Measurements from ENCODE around the gene SMPD3.

The SMPD3 gene

DNA sequence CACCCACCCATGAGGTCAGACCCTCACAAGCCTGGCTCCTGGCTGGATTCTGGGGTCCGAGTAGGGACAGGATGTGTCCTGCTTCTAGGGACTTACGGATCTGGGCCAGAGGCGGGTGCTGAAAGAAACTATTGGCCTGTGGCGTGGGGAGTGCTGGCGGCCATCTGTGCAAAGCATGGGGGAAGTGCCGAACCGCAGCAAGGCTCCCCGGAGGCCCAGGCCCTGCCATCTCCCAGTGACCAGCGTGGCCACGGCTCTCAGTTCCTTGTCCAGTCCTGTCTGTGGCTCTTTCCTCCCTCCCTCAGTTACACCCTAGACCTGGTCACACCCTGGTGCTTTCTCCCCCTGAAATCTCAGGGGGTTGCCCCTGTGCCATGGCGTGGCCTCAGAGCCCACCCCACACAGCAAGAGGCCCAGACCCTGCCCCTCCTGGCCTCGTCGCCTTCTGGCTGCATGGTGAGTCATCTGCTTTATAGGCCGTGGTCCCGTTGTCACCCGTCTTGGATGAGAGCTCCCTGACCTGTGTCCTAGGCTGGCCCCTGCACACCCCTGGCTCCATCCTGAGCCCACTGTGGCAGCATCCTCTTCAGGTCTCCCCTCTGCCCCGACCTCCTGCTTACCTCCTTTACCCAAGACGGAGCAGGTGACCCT, 83.0 kb downstream of the SMPD3 start:
- no peak for DNase-seq (ENCODE audit: low read depth, low spot score)
- no peak overlapping the region for H3K4me3 ChIP-seq (ENCODE audit: low read length)

DNA sequence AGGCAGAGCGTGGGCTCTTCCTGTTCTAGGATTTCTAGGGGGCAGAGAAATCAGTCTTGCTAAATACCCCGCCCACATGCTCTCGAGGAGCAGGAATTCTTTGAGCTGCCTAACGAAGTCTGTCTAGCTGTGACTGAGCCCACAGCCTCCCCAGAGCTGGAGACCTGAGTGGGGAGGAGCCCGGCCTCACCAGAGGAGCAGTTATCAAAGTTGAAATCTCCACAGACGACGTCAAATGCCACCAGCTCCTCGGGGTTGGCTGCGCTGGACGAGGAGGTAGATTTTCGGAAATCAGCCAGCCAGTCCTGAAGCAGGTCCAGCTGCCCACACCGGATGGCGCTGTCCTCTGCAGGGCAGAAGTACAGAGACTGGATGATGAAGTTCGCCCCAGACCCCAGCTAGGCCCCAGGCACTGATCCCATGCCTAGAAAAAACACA, 83.7 kb downstream of the SMPD3 start:
- no peak for DNase-seq (ENCODE audit: low read depth, low spot score)

DNA sequence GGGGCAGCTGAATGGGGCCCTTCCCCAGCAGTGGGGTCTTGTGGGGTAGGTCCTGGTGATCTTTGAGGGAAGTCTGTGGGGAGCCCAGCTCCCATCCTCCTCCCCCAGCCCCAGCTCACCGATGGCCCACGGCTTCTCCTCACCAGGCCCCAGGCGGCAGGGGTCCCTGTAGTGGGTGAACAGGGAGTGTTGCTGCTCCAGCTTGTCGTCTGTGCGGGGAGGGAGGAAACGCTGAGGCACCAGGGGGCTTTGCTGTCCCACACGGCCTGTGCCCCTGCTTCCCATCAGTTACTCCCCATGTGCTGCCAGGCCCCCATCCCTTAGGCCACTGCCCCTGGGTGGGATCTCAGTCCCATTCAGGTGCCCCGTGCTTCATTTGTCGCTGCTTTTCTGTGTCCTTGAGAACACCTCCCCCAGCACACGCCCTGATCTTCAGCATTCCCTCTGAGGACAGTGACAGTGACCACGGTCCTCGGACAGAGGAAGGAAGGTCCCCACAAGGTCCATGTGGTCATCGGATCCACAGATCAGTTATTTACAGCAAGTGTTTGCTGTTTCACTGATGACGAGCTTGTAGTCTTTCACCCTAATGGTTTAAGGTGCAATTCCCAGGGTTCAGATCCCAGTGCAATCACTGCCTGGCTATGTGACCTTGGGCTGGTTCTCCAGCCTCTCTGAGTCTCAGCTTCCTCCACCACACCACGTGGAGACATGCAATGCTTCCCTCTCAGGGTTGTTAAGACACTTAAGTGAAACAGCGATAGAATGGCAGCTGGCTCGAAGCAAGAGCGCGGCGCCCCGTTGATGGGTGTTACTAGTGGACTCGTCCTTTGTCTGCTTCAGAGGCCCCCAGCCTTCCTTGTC, 84.4 kb downstream of the SMPD3 start:
- no peak for DNase-seq (ENCODE audit: low read depth, low spot score)
- no peak overlapping the region for H3K4me3 ChIP-seq (ENCODE audit: low read length)

More for the DNA sequence above, 83.7 kb downstream of the SMPD3 start:
- no peak overlapping the region for H3K4me3 ChIP-seq (ENCODE audit: low read length)

DNA sequence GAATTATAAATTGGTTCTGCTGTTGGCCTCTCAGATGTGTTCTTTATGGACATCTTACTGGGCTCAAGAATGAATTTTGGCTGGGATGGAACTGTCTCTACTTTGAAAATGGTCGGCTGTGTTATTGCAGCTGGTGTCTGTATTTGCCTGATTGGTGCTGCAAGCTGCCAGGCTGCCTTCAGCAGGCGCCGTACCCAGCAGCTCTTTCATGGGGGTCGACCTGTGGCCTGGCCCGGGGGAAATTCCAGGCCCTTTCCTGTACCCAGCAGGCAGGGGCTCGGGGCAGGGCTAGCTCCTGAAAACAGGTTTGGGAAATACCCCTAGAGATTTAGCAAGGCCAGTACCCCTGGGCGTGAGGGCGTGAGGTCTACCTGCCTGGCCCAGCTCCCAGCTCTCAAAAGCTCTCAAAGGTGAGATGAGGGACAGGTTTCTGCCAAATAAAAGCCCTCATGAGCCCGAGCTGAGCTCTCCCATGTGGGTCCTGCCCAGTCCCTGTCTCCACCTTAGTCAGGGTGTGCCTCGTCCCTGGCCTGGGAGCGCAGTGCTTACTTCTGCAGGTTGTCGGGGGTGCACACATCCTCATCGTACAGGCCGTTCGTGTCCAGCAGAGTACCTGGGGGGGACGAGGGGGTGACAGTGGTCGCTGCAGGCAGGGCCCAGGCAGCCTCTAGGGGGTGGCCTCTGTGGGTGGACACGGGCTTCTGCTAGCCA, 85.2 kb downstream of the SMPD3 start:
- DNase-seq (ENCODE audit: low read depth, low spot score) = no peak
- no peak overlapping the region for H3K4me3 ChIP-seq (ENCODE audit: low read length)

DNA sequence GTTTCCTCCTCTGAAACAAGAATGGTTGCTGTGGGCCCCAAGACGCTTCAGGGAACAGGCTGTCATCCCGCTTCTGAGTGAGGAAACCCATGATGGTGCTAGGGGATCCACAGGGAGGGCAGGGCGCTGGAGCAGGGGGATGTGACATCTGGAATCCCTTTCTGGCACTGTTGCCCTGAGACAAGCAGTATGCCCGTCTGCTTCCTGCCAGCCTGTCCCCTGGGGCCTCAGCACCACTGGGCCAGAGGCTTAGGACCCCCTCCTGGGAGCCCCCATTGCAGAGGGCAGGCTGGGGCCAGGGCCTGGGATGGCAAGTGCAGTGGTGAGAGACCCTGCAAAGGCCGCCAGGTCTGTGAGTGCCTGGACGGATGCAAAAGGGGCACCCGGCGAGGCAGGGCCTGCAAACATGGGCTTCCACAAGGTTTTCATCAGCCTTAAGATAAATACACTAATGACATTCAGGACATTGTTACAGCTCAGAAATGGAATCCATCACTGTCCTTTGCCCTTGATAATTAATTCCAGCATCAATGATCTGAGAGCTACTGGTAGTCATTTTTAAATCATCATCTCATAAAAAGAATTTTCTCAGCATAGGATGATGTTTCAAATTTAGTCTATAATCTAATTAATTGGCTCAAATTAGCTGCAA, 85.9 kb downstream of the SMPD3 start:
- no peak for DNase-seq (ENCODE audit: low read depth, low spot score)
- no peak overlapping the region for H3K4me3 ChIP-seq (ENCODE audit: low read length)

DNA sequence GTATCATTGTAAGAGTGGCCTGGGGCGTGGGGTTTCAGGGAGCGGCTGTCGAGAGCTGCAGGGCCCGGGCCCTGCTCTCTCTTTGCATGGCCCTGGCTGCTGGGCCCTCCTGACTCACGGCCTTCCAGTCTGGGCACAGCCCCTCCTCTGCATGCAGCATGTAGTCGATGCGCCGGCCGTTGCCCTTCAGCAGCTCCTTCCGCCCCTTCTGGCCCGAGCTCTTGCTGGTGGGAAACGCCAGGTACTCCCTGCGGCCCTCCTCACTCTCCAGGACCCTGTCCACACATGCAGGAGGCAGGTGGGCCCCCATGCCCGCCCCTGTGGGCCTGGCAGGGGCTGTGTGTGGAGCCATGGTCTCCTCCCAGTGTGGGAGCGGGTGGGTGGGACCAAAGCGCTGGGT, 86.8 kb downstream of the SMPD3 start:
- no peak for DNase-seq (ENCODE audit: low read depth, low spot score)

DNA sequence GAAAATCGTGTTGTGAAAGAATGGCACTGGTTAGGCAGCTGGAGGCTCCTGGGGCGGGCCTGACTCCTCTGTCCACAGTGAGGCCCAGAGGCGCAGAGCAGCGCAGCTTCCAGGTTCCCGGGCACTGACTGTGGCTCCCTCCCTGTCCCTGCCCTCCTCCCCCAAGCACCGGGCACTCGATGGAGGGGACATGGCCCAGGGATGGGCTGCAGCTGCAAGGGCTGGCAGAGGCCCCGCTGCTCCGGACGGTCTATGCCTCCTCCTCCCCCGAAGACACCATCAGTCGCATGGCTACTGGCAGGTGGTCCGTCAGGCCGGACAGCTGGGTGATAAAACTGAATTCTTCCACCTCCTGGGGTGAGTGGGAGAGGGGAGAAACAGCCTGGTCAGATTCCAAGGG, 87.4 kb downstream of the SMPD3 start:
- no peak for DNase-seq (ENCODE audit: low read depth, low spot score)
- no peak overlapping the region for H3K4me3 ChIP-seq (ENCODE audit: low read length)

More for the DNA sequence above, 86.8 kb downstream of the SMPD3 start:
- no peak overlapping the region for H3K4me3 ChIP-seq (ENCODE audit: low read length)

DNA sequence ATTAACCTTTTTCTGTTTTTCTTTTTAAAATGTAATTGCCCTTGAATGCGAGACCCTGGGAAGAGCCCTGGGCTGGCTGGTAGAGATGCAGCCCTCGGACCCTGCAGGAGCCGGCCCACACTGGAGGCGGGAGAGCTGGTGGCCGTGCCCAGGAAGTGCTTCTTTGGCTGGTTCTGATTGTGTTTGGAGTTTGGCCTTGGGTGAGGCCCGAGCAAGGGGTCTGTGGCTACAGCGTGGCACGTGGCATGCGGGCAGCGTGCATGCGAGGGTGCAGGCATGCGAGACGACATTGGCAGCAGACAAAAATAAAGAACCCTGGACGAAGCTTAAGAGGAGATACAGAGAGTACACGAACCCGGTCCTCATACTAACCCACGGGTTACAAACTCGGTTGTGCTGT, 87.8 kb downstream of the SMPD3 start:
- no peak for DNase-seq (ENCODE audit: low read depth, low spot score)

DNA sequence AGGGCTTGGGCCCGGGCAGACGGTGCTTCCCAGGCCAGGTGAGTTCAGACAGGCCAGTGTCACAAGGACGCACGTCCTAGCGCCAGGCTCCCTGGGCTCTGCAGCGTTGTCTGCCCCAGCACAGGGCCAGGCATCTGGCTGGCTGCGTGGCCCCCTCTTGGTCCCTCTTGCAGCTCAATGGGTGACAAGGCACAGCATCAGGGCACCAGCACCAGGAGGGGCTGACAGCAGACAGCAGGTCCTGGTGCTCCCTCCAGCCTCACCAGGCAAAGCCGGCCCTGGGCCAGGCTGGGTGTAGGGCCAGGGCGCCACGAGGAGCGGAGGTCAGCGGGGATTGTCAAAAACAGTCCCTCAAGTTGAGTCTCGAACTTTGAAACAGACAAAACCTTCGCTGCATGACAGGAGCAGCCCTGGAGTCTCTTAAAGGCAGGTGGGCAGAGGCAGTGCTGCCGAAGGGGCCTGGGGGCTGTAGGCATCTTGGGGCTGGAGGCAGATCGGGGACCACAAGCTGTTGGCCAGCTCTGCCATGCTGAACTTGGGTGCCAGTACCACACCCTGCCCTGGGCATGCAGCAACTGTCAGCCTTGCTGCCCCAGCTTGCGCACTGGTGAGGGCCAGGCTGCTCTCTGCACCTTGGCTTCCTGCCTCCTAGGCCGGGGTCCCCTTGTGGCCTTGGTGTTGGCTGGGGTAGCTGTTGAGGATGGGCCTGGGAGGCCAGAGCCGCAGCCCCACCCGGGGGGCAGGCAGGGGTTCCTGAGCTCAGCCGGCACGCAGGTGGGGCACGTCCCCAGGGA, 88.7 kb downstream of the SMPD3 start:
- no peak for DNase-seq (ENCODE audit: low read depth, low spot score)
- H3K4me3 ChIP-seq (ENCODE audit: low read length) = no peak overlapping the region

More for the DNA sequence above, 87.8 kb downstream of the SMPD3 start:
- H3K4me3 ChIP-seq (ENCODE audit: low read length) = no peak overlapping the region

DNA sequence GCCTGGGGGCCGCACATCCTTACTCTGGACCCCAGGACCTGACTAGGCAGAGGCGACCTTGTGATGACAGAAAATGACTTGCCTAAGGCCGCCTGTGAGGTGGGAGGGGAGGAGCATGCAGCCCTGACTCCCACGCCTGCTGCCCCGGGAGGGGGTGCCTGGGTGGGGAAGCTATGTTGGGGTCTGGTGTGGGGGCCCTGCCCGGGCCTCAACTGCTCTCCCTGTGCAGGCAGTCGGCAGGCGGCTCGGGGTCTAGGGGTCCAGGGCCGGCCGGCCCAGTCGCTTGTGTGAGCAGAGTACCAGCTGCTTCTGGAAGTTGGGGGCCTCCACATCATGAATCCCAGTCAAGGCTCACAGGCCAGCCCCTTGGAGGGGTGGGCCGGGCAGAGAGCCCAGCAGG, 89.4 kb downstream of the SMPD3 start:
- no peak overlapping the region for H3K4me3 ChIP-seq (ENCODE audit: low read length)
- no peak for DNase-seq (ENCODE audit: low read depth, low spot score)

DNA sequence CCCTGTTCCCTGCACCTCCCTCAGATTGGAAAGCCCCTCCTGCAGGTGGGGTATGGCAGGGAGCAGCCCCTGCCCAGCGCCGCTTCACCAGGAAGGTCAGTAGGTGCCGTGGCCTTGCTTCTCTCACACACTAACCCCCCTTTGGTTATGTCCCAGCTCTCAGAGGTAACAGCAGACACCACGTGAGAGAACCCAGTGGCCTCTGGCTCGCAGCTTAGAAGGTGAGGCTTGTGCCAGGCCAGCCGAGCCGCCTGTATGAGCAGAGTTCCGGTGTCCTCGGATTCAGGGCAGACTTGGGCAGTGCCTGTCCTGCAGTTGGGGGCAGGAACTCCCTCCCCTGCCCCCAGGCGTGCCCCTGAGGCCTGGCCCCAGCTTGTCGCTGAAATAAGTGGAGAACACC, 90.4 kb downstream of the SMPD3 start:
- H3K4me3 ChIP-seq (ENCODE audit: low read length) = no peak overlapping the region
- DNase-seq (ENCODE audit: low read depth, low spot score) = no peak

DNA sequence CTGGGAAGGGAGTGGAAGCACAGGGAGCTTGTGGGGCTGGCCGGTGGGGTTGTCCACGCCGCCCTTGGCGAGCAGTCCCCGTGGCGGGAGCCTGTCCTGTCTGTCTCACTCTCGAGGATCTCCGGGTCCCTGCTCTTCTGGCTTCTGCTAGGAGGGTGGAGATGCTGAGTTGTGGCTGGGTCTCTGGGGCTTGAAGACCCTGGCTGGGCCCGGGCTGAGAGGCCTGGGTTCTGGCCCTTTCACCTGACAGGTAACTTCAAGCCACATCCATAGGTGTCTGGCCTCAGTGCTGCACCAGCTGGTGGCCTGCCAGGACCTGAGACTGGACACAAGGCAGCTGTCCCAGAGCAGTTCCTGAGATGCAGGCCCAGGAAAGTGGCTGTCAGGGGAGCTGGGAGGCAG, 90.8 kb downstream of the SMPD3 start:
- H3K4me3 ChIP-seq (ENCODE audit: low read length) = no peak overlapping the region
- no peak for DNase-seq (ENCODE audit: low read depth, low spot score)

DNA sequence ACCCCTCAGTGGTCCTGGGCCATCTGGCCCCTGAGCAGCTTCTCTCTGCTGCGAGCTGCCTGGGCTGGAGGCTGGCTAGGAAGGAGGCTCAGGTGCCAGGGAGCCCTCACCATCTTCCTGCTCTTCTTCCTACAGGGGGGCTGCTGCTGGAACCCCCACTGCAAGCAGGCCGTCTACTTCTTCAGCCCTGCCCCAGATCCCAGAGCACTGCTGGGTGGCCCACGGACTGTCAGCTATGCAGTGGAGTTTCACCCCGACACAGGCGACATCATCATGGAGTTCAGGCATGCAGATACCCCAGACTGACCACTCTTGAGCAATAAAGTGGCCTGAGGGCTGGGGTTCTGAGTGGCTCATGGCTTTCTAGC, 91.4 kb downstream of the SMPD3 start:
- no peak for DNase-seq (ENCODE audit: low read depth, low spot score)

DNA sequence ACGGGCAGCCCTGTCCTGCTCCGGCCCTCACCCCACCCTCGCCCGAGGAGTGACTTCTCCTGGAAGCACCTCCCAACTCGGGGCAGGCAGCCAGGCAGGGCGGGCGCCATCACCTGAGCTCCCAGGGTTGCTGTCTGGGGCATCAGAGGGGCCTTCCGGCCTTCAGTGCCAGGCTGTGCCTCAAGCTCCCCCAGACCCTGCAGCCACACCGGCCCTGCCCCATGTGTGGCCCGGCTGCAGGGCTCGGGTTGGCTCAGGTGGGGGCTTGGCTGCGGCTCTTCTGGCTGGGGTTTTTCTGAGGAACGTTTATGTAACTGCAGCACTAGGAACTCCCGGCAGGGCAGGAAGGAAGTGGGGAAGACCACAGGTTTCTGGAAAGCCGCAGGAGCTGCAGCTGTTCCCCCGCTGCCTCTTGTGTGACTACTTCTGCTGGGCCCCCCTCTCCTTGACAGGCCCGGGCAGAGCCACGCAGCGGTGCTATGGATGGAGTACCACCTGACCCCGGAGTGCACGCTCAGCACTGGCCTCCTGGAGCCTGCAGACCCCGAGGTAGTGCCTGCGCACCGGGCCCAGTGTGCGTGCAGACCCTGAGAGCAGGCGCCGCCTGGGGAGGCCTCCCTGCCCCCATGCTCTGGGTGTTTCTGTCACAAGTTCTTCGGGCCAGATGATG, 91.9 kb downstream of the SMPD3 start:
- peak; percentile 96 for DNase-seq (ENCODE audit: low read depth, low spot score)
- peak overlapping the region; percentile 30 for H3K4me3 ChIP-seq (ENCODE audit: low read length)

More for the DNA sequence above, 91.4 kb downstream of the SMPD3 start:
- peak overlapping the region; percentile 30 for H3K4me3 ChIP-seq (ENCODE audit: low read length)

DNA sequence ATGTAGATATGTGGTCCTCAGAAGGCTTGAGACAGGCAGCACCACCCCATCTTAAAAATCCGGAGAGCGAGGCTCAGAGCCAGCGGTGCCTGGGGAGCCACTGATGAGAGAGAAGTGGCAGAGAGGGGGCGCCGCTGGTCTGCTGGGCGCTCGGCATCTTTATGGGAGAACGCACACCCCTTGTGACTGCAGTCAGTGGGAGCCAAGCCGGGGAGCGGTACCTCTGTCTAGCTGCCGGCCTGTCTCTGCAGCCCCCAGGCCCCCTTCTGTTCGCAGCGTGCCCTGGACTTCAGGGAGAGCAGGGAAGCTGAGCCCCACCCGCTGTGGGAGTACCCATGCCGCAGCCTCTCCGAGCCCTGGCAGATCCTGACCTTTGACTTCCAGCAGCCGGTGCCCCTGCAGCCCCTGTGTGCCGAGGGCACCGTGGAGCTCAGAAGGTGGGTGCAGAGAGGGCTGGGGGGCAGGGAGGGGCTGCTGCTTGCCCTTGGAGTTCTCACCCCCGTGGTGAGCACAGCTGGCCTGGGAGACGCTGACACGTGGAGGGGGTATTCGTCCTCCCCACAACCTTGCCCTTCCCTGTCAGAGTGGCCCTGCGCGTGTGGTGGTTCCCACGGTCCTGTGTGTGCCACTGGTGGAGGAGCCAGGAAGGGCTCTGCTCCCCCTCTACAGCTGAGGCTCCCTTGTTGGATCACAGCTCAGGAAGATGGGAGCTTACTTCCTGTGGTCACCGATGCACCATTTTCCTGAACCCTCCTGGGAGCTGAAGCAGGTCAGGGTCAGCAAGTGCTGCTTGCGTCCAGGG, 92.7 kb downstream of the SMPD3 start:
- H3K4me3 ChIP-seq (ENCODE audit: low read length) = peak overlapping the region; percentile 21
- DNase-seq (ENCODE audit: low read depth, low spot score) = no peak

DNA sequence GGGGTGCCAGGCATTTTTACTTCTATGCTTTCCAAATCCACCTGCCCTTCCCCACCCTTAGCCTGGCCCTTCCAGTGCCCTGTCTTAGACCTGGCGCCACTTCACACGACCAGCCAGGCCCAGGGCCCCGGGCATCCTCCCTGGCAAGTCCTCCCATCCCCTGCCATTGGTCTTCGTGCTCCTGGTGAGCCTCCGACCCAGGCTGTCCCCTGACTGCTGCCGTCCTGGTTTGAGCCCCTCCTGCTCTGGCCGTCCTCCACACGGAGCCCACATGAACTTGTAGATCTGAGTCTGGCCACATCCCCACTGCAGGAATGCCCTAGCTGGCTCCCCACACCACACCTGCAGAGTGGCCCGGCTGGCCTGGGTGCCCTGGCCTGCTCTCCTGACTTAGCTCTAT, 93.5 kb downstream of the SMPD3 start:
- no peak overlapping the region for H3K4me3 ChIP-seq (ENCODE audit: low read length)
- DNase-seq (ENCODE audit: low read depth, low spot score) = no peak

DNA sequence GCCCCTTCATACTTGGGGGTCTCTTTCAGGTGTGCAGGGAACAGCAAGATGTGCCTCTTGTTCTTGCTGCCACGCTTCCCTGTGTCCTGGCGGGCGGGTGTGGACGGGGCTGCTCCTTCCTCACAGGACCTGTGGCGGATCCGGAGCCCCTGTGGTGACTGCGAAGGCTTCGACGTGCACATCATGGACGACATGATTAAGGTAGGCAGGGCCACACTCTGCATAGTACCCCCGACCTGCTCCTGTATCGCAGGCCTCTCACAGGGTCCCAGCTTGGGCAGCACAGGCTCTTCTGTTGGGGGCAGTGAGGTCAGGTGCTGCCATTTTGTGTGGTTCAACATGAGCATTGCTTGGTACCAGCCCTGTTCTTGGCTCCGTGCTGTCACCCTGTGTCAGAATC, 94.9 kb downstream of the SMPD3 start:
- H3K4me3 ChIP-seq (ENCODE audit: low read length) = no peak overlapping the region
- no peak for DNase-seq (ENCODE audit: low read depth, low spot score)
